Middle frontal gyrus (tissue), 1 donor: ENCODE results near the gene NHSL1.

Experiments used
- DNase-seq: peaks from one replicate; pipeline ENCODE4 v3.0.0-alpha.2; 2015; ENCODE audit warnings: low spot score; ENCODE audit errors: extremely low spot score

NHSL1 gene

GRCh38 chr6:138524526-138524925 lies 25.2 kb upstream of the NHSL1 start:
- DNase-seq, result no peak

DNA sequence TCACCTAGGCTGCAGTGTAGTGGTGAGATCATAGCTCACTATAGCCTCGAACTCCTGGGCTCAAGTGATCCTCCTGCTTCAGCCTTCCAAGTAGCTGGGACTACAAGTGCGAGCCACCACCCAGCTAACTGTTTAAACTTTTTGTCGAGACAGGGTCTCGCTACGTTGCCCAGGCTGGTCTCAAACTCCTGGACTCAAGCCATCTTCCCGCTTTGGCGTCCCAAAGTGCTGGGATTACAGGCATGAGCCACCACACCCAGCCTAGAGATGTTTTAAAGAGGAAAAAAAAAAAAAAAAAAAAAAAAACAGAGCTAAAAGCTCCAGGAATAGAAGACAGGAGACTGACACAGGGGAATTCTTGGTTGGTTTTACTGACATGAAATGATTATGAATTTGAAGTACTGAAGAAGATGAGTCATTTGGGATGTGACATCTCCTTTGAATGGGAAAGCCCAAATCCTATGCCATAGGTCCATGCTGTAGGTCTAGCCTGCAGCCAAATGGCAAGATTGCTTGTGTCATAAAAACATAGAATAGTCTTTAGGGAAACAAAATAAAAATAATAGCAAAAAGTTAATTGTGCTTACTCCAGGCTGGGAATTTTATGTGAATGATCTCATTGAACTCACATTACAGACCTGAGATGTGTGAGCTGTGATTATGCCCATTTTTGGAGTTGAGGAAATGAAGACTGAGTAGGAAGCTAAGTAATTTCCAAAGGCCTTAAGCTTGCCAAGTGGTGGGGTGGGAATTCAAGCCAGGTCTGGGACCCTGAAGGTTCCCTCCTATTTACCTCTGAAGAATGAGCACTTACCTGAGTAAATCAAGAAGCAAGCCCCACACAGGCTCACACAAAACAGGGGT lies 24.3 kb upstream of the NHSL1 start:
- DNase-seq, result no peak

- no peak for DNase-seq
Measured at GRCh38 chr6:138522611-138523010, 23.3 kb upstream of the NHSL1 start.

GRCh38 chr6:138521790-138522189 lies 22.5 kb upstream of the NHSL1 start:
- no peak for DNase-seq

GRCh38 chr6:138520463-138520862 lies 21.2 kb upstream of the NHSL1 start:
- no peak for DNase-seq

- DNase-seq, result no peak
Measured at GRCh38 chr6:138518054-138518453, 18.8 kb upstream of the NHSL1 start.

- no peak for DNase-seq
Measured at GRCh38 chr6:138517635-138518034, 18.3 kb upstream of the NHSL1 start.

DNA sequence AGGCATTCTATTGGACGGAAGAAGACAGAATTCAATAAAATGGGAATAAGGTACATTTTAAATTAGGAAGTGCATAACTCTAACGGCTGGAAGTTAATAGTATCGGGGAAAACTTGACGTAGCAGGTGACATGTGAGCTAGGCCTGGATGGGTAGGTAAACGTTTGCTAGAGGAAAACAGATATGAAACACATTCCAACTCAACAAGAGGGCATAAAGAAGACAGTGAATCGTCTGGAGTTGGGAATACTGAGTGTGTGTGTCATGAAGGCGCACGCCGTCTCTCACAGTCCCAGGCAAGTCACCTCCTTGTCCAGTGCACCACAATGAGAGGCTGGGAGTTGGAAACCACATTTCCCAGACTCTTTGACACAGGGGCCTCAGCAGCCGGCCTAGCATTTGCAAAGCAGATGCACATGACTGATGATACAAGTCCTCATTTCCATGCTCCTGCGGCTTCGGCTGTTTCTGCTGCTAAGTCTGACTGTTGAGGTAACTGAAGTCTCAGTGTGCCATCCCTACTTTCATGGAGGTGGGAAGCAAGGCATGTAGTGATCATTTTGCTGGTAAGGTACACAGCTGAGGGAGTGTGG lies 16.5 kb upstream of the NHSL1 start:
- DNase-seq, result no peak

DNA sequence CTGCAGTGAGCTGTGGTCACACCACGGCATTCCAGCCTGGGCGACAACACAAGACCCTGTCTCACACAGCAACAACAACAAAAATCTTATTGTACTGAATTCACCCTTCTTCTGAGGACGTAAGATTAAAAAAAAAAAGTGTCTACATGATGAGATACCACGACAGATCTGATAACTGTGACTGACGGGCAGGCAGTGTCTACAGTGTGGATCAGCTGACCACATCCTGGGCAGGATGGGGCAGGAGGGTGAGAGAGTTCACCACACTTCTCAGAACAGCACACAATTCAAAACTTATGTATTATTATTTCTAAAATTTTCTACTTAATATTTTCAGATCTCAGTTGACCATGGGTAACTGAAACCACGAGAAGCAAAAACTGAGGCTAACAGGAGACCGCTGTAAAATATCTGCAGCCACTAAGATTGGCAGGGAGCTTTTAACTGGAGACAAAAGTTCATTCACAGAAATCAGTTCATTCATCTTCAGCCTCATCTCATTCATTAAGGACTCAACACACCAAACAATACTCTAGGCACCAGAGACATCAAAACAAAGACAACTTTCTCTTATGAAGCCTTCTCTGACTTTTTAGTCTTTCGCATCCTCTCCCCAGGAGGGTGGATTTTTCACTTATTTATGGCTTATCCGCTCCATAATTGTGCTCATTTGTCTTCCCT lies 15.7 kb upstream of the NHSL1 start:
- DNase-seq, result no peak

DNA sequence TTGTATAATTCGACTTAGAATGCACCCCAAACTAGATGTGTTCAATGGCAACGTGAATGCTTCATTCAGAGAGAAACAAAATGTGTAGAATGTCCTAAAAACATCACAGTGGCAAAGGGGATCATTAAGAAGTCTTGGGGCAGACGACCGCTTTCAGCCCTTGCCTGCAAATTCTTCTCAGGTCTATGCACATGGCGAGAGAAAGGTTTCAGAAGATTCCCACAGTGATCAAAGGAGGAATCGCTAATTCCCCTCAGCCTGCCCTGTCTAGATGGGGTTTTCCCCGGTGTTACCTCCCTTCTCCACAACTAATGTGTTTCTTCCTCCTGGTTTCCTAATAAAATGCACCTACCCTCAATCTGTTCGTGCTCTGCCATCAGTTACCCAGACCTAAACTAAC lies 13.3 kb upstream of the NHSL1 start:
- no peak for DNase-seq

DNA sequence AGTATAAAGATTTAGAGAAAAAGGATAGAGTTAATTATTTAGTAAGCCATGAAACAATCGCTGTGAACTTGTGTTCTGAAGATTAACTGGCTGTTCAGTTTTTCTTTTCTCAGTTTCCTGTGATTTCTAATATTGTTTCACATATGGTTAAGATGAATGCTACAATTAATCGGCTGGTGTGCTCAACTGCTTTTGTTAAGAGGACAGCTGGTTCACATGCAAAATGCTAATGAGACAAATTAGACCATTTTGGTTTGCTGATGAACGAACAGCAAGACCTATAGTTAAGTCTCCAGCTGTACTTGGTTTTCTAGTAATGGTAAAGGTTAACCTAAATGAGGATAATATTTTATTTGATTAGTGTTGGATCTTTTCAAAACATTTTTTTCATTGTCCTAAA lies 10.8 kb upstream of the NHSL1 start:
- DNase-seq, result no peak

DNA sequence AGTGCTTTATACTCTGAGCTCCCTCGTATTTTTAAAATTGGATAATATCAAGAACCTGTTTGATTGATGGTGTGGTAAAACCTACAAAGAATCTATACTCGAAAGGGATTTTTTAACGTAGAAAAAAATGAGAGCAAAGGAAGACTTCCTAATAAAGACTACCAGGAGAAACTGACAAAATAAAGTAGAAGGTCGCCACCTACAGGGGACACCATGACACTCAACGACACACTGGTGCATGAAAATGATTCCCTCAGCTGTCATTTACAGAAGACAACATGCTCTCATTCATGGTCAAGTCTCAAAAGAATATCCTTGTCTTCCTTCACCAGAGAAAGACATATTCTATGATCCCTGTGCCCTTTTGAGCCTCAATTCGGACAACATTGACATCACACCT lies 10.1 kb upstream of the NHSL1 start:
- no peak for DNase-seq

DNA sequence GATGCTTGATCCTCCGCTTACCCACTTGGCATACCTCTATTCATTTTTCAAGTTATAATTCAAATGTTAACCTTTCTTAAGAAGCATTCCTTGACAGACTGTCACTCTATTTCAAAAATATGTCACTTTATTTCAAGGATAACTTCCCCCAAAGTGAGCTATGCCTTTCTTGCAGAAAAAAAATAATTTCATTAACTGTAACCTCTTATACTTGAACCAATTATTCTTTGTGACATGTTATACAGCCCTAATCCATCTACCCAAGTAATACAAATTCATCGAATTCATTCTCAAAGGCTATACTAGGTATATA lies 9.3 kb upstream of the NHSL1 start:
- no peak for DNase-seq

DNA sequence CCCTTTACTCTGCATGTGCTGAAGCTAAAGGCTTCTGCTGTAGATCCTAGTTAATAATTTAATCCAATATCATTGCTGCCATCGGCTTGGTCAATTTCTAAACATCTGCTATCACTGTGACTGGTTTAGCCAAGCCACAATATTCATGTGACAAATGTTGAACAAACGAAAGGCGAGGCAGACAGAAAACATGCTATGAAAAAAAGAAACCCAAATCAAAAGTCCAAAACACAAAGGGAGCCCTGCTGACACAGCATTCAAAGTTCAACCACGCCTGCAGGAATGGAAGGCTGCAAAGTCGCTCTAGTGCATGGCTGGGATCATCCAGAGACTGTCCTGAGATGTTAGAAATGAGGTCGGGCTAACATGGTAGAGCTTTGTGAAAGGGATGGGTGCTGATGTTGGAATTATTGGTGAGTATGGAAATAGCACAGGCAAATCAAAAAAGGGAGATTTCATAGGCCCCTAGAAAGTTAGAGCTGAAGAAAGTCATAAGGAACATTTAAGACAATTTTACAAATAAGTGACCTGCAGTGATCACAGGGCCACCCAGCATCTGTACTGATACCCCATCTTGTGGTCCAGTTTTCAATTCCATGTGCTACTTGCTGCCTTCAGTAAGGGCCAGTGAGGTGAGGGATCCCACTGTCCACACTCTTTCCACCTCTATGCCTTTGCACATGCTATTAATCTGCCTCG lies 8.8 kb upstream of the NHSL1 start:
- DNase-seq, result no peak

- DNase-seq, result no peak
Measured at GRCh38 chr6:138504764-138505689, 5.7 kb upstream of the NHSL1 start.

GRCh38 chr6:138503881-138504680 lies 4.8 kb upstream of the NHSL1 start:
- DNase-seq, result no peak

DNA sequence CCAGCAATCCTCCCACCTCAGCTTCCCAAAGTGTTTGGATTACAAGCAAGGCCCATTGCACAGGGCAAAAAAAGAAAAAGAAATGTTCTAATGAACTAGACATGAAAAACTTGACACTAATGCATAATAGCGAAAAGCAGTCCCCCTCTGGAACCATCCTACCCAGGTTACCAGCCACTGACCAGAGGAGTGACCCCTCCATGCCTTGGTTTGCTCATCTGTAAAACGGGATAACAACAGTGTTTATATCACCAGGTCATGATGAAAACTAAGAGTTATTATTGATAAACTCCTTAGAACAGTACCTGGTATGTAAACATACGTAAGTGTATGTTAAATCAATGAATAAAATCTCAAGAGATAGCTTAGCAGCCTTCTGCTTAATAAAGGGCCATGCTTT lies 3.3 kb upstream of the NHSL1 start:
- no peak for DNase-seq

DNA sequence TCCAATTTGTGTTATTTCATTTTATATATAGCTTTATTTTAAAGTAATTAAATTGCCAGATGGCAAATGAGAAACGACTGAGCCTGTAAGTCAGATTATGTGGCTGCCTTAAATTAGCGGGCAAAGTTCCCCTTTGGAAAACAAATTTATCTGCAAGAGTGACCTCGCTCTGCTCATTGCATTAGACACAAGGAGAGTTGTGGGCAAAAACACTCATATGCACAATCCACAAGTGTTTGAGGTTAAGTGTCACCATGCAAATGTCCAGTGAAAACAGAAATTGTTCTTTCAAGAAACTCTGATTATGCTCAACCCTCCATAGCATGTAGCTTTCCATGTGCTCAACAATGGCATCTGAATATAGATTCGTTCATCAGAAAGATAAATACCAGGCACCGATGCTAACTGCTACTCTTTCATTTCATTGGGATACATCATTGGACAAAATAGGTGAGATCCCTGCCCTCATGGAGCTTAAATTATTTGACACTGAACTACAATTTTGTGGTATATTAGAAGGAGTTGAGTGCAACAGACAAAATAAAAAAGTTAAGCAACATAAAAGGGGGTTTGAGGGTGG lies 1.7 kb upstream of the NHSL1 start:
- DNase-seq, result no peak

- no peak for DNase-seq
Measured at GRCh38 chr6:138500045-138500665, 861 bp upstream of the NHSL1 start.
